WTC11 (cell line): Measurements from ENCODE around the gene F2R. TPM values are rescaled to one million over a fixed set of nuclear protein-coding genes. Genes with fewer than 3 reads are reported as not detected.

Source experiments
- ATAC-seq: fragments of 200-7000 bp; cut with Tn5 transposase; 2 replicates; pipeline ENCODE4 v1.10.0; 2021; ENCODE audit warnings: mild to moderate bottlenecking, moderate library complexity
- CTCF ChIA-PET: fragments of 300-600 bp; sonication (Branson Sonifier 250); formaldehyde crosslinking; loops from one replicate; lab custom pipeline; 2021; ENCODE audit warnings: antibody characterized with exemption; lab: Charles Lee
- POLR2A ChIA-PET: fragments of 350-600 bp; sonication (Branson Sonifier 250); formaldehyde crosslinking; loops from one replicate; lab custom pipeline; 2021; ENCODE audit warnings: antibody characterized with exemption; lab: Charles Lee
- DNase-seq: peaks from one replicate; pipeline ENCODE4 v3.0.0; 2021; ENCODE audit warnings: low spot score
- H3K27ac Mint-ChIP-seq: 2 replicates; pipeline ENCODE4 v1.8.0; 2021; ENCODE audit warnings: mixed read lengths
- H3K27me3 Mint-ChIP-seq: 2 replicates; pipeline ENCODE4 v1.8.0; 2021; ENCODE audit warnings: low read depth, mild to moderate bottlenecking, moderate library complexity, mixed read lengths
- H3K36me3 Mint-ChIP-seq: 2 replicates; pipeline ENCODE4 v1.8.0; 2021; ENCODE audit warnings: mixed read lengths
- H3K4me1 Mint-ChIP-seq: 2 replicates; pipeline ENCODE4 v1.8.0; 2022; ENCODE audit warnings: mixed read lengths
- H3K4me3 Mint-ChIP-seq: 2 replicates; pipeline ENCODE4 v1.8.0; 2021; ENCODE audit warnings: mild to moderate bottlenecking, moderate library complexity, mixed read lengths
- H3K9me3 Mint-ChIP-seq: 2 replicates; pipeline ENCODE4 v1.8.0; 2021; ENCODE audit warnings: mixed read lengths
- AFF4 ChIP-seq: sonication (generic); formaldehyde crosslinking; IDR thresholded peaks from 2 replicates; pipeline ENCODE4 v1.8.1; 2023; ENCODE audit warnings: mild to moderate bottlenecking, missing genetic modification reagents, borderline replicate concordance
- ATF3 ChIP-seq: sonication (generic); formaldehyde crosslinking; conservative IDR thresholded peaks from 2 replicates; pipeline ENCODE4 v1.8.1; 2022; ENCODE audit warnings: mild to moderate bottlenecking, missing genetic modification reagents
- E2F5 ChIP-seq: sonication (generic); formaldehyde crosslinking; IDR thresholded peaks from 2 replicates; pipeline ENCODE4 v1.8.1; 2022; ENCODE audit warnings: mild to moderate bottlenecking, moderate library complexity, missing genetic modification reagents
- EMX1 ChIP-seq: fragments of 250-450 bp; sonication (Bioruptor Pico); IDR thresholded peaks from 2 replicates; pipeline ENCODE4 v1.8.0; 2021; ENCODE audit warnings: mild to moderate bottlenecking
- ERG ChIP-seq: fragments of 250-450 bp; sonication (Bioruptor Pico); IDR thresholded peaks from 2 replicates; pipeline ENCODE4 v1.8.0; 2021; ENCODE audit warnings: mild to moderate bottlenecking
- FOXK1 ChIP-seq: sonication (generic); formaldehyde crosslinking; IDR thresholded peaks from 2 replicates; pipeline ENCODE4 v1.8.0; 2022; ENCODE audit warnings: mild to moderate bottlenecking, moderate library complexity, missing genetic modification reagents
- FOXP1 ChIP-seq: sonication (generic); formaldehyde crosslinking; IDR thresholded peaks from 2 replicates; pipeline ENCODE4 v1.8.0; 2022; ENCODE audit warnings: missing genetic modification reagents, mild to moderate bottlenecking, moderate library complexity, borderline replicate concordance
- GRHL2 ChIP-seq: fragments of 250-450 bp; sonication (Bioruptor Pico); IDR thresholded peaks from 2 replicates; pipeline ENCODE4 v1.8.0; 2022; ENCODE audit warnings: mild to moderate bottlenecking, moderate library complexity; ENCODE audit not compliant: insufficient replicate concordance, severe bottlenecking
- GTF2I ChIP-seq: fragments of 250-450 bp; sonication (Bioruptor Pico); conservative IDR thresholded peaks from 2 replicates; pipeline ENCODE4 v1.4.0; 2021; ENCODE audit warnings: mild to moderate bottlenecking
- JAZF1 ChIP-seq: fragments of 250-450 bp; sonication (Bioruptor Pico); IDR thresholded peaks from 2 replicates; pipeline ENCODE4 v1.9.0; 2021; ENCODE audit warnings: moderate library complexity, mild to moderate bottlenecking, inconsistent platforms
- MYBL2 ChIP-seq: sonication (generic); formaldehyde crosslinking; IDR thresholded peaks from 2 replicates; pipeline ENCODE4 v1.8.1; 2023; ENCODE audit warnings: mild to moderate bottlenecking, moderate library complexity, missing genetic modification reagents
- SMAD4 ChIP-seq: sonication (generic); formaldehyde crosslinking; IDR thresholded peaks from 2 replicates; pipeline ENCODE4 v1.8.0; 2022; ENCODE audit warnings: mild to moderate bottlenecking, missing genetic modification reagents
- SP1 ChIP-seq: sonication (generic); formaldehyde crosslinking; conservative IDR thresholded peaks from 2 replicates; pipeline ENCODE4 v1.8.1; 2022; ENCODE audit warnings: missing genetic modification reagents
- TEAD4 ChIP-seq: sonication (generic); formaldehyde crosslinking; IDR thresholded peaks from 2 replicates; pipeline ENCODE4 v1.8.0; 2022; ENCODE audit warnings: mild to moderate bottlenecking, missing genetic modification reagents
- ZNF138 ChIP-seq: sonication (generic); formaldehyde crosslinking; conservative IDR thresholded peaks from 2 replicates; pipeline ENCODE4 v1.8.1; 2022; ENCODE audit warnings: mild to moderate bottlenecking, moderate library complexity, missing genetic modification reagents
- ZNF263 ChIP-seq: sonication (generic); formaldehyde crosslinking; IDR thresholded peaks from 2 replicates; pipeline ENCODE4 v1.8.1; 2022; ENCODE audit warnings: low read depth, mild to moderate bottlenecking, moderate library complexity, missing genetic modification reagents
- ZNF416 ChIP-seq: fragments of 250-450 bp; sonication (Bioruptor Pico); IDR thresholded peaks from 2 replicates; pipeline ENCODE4 v1.9.0; 2021; ENCODE audit warnings: mild to moderate bottlenecking, inconsistent platforms
- ZNF532 ChIP-seq: fragments of 250-450 bp; sonication (Bioruptor Pico); IDR thresholded peaks from 2 replicates; pipeline ENCODE4 v1.9.0; 2021; ENCODE audit warnings: mild to moderate bottlenecking, borderline replicate concordance
- total RNA-seq: library from RNA; stranded (reverse); gene quantifications from 3 replicates; pipeline ENCODE4 v1.2.3, GENCODE V29; 2021
- TF ChIP-seq, protein P1 (sequence below): sonication (generic); formaldehyde crosslinking; conservative IDR thresholded peaks from 2 replicates; pipeline ENCODE4 v1.8.1; 2023; ENCODE audit warnings: mild to moderate bottlenecking, low read depth, missing genetic modification reagents, moderate library complexity

The F2R gene
- total RNA-seq, 1 experiment from 2014 or later = 18.4 TPM

GRCh38 chr5:76681287-76681686 lies 34.6 kb upstream of the F2R start:
- Mint-ChIP-seq H3K27ac (no peak overlapping the region), H3K27me3 (no peaks in the 10 kb centered on the region), H3K36me3 (peaks cover 18% of the 10 kb centered on the region), H3K4me3 (no peak overlapping the region), H3K9me3 (no peaks in the 10 kb centered on the region), H3K4me1 (no peaks in the 10 kb centered on the region)
- no peak for TF ChIP-seq GRHL2
- no peak for TF ChIP-seq MYBL2 (CRISPR knock-in tag)
- TF ChIP-seq ZNF263 = no peak
- TF ChIP-seq EMX1 (CRISPR knock-in tag) = no peak
- no peak for TF ChIP-seq ZNF532 (CRISPR knock-in tag)
- TF ChIP-seq SMAD4 = no peak
- no peak for TF ChIP-seq FOXK1 (CRISPR knock-in tag)
- no peak for TF ChIP-seq ZNF138 (CRISPR knock-in tag)
- TF ChIP-seq AFF4 (CRISPR knock-in tag) = no peak
- no peak for TF ChIP-seq E2F5 (CRISPR knock-in tag)
- no peak for TF ChIP-seq ZNF416 (CRISPR knock-in tag)
- no peak for ATAC-seq
- no peak for DNase-seq
- ChIA-PET CTCF (no interaction called here), POLR2A (no interaction called here)

DNA sequence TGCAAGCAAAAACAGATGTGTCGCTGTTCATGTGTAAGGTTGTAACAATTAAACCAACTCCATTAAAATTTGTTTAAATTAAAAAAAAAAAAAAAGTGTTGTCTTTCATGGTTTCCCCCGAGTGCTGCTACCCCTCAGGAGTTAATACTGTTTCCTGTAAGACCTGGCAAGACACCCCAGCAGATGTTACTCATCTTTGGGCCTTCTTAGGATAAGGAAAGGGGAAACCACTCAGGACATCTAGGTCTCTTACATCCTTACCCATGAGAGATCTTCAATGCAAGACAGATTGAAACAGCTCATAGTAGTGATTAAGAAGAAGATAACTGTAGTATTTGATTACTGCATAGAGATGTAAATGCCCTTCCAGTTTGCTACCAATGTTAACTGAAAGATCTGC lies 33.5 kb upstream of the F2R start:
- Mint-ChIP-seq H3K4me3 (no peak overlapping the region), H3K27me3 (no peaks in the 10 kb centered on the region)
- TF ChIP-seq ZNF138 (CRISPR knock-in tag) (no peak), ERG (no peak), TEAD4 (CRISPR knock-in tag) (no peak), SP1 (CRISPR knock-in tag) (no peak), JAZF1 (CRISPR knock-in tag) (no peak), FOXP1 (CRISPR knock-in tag) (no peak), ATF3 (no peak), GTF2I (CRISPR knock-in tag) (no peak), ZNF263 (no peak), E2F5 (CRISPR knock-in tag) (no peak)
- TF ChIP-seq, protein P1, sequence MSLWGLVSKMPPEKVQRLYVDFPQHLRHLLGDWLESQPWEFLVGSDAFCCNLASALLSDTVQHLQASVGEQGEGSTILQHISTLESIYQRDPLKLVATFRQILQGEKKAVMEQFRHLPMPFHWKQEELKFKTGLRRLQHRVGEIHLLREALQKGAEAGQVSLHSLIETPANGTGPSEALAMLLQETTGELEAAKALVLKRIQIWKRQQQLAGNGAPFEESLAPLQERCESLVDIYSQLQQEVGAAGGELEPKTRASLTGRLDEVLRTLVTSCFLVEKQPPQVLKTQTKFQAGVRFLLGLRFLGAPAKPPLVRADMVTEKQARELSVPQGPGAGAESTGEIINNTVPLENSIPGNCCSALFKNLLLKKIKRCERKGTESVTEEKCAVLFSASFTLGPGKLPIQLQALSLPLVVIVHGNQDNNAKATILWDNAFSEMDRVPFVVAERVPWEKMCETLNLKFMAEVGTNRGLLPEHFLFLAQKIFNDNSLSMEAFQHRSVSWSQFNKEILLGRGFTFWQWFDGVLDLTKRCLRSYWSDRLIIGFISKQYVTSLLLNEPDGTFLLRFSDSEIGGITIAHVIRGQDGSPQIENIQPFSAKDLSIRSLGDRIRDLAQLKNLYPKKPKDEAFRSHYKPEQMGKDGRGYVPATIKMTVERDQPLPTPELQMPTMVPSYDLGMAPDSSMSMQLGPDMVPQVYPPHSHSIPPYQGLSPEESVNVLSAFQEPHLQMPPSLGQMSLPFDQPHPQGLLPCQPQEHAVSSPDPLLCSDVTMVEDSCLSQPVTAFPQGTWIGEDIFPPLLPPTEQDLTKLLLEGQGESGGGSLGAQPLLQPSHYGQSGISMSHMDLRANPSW (CRISPR knock-in tag) = no peak

More for the DNA sequence above, 33.5 kb upstream of the F2R start:
- Mint-ChIP-seq H3K27ac (no peak overlapping the region), H3K36me3 (peaks cover 14% of the 10 kb centered on the region), H3K9me3 (no peaks in the 10 kb centered on the region), H3K4me1 (no peaks in the 10 kb centered on the region)
- CTCF ChIA-PET = interaction anchor here (1.1 kb wide), 1 partner anchor 81 kb away, joined by 3 read pairs; no protein-coding TSS in a partner anchor
- POLR2A ChIA-PET = no interaction called here
- no peak for ATAC-seq
- no peak for DNase-seq
